D721Med (cell line): ENCODE data around the gene ADAM11.

Experiments
- DNase-seq: peaks from one replicate; pipeline ENCODE4 v3.0.0; 2011; ENCODE audit warnings: low spot score; ENCODE audit not compliant: insufficient read length
- FAIRE-seq: peaks from 2 replicates; lab custom pipeline; 2011; peaks lifted over from hg19 to GRCh38; lab: Jason Lieb, UNC
- CTCF ChIP-seq: IDR thresholded peaks from 2 replicates; pipeline ENCODE4 v1.5.1; 2012; ENCODE audit warnings: mild to moderate bottlenecking, control low read depth; ENCODE audit not compliant: insufficient read depth; ENCODE audit errors: missing control alignments

Gene ADAM11

GRCh38 chr17:44793885-44794842 lies 35.4 kb downstream of the ADAM11 start:
- no peak for TF ChIP-seq CTCF
- FAIRE-seq: no peak
- no peak for DNase-seq

GRCh38 chr17:44794851-44795413 lies 36.1 kb downstream of the ADAM11 start:
- FAIRE-seq (no peak), DNase-seq (no peak)
- no peak for TF ChIP-seq CTCF

- FAIRE-seq: no peak
- no peak for TF ChIP-seq CTCF
Measured at GRCh38 chr17:44795421-44795820, 36.6 kb downstream of the ADAM11 start.

GRCh38 chr17:44795928-44796327 lies 37.1 kb downstream of the ADAM11 start:
- DNase-seq (no peak), FAIRE-seq (no peak)
- TF ChIP-seq CTCF: no peak

More at GRCh38 chr17:44795421-44795820, 36.6 kb downstream of the ADAM11 start:
- no peak for DNase-seq

GRCh38 chr17:44796731-44797130 lies 37.9 kb downstream of the ADAM11 start:
- no peak for TF ChIP-seq CTCF
- FAIRE-seq: no peak
- no peak for DNase-seq

- no peak for DNase-seq
- no peak for TF ChIP-seq CTCF
- no peak for FAIRE-seq
Measured at GRCh38 chr17:44797802-44798201, 39.0 kb downstream of the ADAM11 start.

- FAIRE-seq (no peak), DNase-seq (no peak)
- no peak for TF ChIP-seq CTCF
Measured at GRCh38 chr17:44798356-44798755, 39.6 kb downstream of the ADAM11 start.
